DND-41 (cell line): ENCODE measurements around the gene ZSWIM4.

Source experiments
- EZH2 ChIP-seq: IDR thresholded peaks from 3 replicates; pipeline ENCODE4 v1.6.1; 2012; ENCODE audit warnings: borderline replicate concordance, low read depth, mild to moderate bottlenecking, moderate library complexity, low read length, inconsistent platforms; ENCODE audit not compliant: severe bottlenecking
- TF ChIP-seq, protein P1 (sequence below): IDR thresholded peaks from 2 replicates; pipeline ENCODE4 v1.5.1; 2012; ENCODE audit warnings: borderline replicate concordance, low read length, moderate library complexity, mild to moderate bottlenecking; ENCODE audit not compliant: poor library complexity, severe bottlenecking; ENCODE audit errors: extremely low read depth

DNA sequence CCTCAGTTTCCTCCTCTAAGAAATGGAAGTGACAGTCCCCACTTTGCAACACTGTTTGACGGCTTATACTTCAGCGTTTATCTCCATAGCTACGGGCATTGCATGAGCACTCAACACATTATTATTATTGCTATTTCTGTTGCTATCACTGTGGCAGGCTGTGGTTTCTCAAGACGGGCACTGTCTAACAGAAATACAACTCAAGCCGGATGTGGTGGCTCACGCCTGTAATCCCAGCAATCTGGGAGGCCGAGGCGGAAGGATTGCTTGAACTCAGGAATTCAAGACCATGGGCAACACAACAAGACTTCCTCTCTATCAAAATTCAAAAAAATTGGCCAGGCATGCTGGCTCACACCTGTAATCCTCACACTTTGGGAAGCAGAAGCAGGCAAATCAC is 4.9 kb upstream of the ZSWIM4 start:
- TF ChIP-seq, protein P1, sequence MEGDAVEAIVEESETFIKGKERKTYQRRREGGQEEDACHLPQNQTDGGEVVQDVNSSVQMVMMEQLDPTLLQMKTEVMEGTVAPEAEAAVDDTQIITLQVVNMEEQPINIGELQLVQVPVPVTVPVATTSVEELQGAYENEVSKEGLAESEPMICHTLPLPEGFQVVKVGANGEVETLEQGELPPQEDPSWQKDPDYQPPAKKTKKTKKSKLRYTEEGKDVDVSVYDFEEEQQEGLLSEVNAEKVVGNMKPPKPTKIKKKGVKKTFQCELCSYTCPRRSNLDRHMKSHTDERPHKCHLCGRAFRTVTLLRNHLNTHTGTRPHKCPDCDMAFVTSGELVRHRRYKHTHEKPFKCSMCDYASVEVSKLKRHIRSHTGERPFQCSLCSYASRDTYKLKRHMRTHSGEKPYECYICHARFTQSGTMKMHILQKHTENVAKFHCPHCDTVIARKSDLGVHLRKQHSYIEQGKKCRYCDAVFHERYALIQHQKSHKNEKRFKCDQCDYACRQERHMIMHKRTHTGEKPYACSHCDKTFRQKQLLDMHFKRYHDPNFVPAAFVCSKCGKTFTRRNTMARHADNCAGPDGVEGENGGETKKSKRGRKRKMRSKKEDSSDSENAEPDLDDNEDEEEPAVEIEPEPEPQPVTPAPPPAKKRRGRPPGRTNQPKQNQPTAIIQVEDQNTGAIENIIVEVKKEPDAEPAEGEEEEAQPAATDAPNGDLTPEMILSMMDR: no peak
- TF ChIP-seq EZH2: no peak
